ENCODE data around the gene STAG2.
A peak's percentile ranks its signal among the peaks of the same experiment; 100 is the strongest.

The STAG2 gene

DNA sequence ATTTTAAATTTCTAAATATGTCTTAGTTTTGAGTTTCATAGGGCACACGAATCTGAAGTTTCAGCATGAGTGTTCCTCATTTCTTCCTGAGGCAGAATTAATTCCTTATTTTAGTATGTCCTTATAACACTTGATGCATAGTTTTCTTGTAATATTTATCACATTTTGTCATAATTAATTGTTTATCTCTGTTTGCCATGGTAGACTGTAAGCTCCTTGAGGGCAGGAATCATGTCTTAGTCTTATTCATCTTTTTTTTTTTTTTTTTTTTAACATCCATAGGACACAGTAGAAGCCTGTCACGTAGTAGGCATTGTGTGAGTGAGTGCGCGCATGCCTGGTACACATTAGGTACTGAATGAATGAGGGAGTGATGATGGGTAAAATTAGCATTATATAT, 131.7 kb downstream of the STAG2 start:
- Histone ChIP-seq H3K9me3 (ENCODE audit: control insufficient read depth, insufficient read depth, low read depth, low read length) (no peaks in the 10 kb centered on the region), H3K36me3 (ENCODE audit: control insufficient read depth in 2 of 2, insufficient read depth in 1 of 2, low read length in 2 of 2) (peaks cover 17 to 72% of the 10 kb centered on the region in 2 experiments), H3K4me1 (ENCODE audit: control insufficient read depth, insufficient read depth, low read length) (no peaks in the 10 kb centered on the region), H3K27ac (ENCODE audit: extremely low read depth, low read depth, low read length) (no peak overlapping the region), H3K4me3 (ENCODE audit: low read depth, low read length) (no peak overlapping the region)
- ChIA-PET POLR2A (no interaction called here), CTCF (interaction anchor here (0.7 kb wide), 2 partner anchors 100 to 260 kb away, joined by 3 read pairs; no protein-coding TSS in a partner anchor)
- TF ChIP-seq, protein P1, sequence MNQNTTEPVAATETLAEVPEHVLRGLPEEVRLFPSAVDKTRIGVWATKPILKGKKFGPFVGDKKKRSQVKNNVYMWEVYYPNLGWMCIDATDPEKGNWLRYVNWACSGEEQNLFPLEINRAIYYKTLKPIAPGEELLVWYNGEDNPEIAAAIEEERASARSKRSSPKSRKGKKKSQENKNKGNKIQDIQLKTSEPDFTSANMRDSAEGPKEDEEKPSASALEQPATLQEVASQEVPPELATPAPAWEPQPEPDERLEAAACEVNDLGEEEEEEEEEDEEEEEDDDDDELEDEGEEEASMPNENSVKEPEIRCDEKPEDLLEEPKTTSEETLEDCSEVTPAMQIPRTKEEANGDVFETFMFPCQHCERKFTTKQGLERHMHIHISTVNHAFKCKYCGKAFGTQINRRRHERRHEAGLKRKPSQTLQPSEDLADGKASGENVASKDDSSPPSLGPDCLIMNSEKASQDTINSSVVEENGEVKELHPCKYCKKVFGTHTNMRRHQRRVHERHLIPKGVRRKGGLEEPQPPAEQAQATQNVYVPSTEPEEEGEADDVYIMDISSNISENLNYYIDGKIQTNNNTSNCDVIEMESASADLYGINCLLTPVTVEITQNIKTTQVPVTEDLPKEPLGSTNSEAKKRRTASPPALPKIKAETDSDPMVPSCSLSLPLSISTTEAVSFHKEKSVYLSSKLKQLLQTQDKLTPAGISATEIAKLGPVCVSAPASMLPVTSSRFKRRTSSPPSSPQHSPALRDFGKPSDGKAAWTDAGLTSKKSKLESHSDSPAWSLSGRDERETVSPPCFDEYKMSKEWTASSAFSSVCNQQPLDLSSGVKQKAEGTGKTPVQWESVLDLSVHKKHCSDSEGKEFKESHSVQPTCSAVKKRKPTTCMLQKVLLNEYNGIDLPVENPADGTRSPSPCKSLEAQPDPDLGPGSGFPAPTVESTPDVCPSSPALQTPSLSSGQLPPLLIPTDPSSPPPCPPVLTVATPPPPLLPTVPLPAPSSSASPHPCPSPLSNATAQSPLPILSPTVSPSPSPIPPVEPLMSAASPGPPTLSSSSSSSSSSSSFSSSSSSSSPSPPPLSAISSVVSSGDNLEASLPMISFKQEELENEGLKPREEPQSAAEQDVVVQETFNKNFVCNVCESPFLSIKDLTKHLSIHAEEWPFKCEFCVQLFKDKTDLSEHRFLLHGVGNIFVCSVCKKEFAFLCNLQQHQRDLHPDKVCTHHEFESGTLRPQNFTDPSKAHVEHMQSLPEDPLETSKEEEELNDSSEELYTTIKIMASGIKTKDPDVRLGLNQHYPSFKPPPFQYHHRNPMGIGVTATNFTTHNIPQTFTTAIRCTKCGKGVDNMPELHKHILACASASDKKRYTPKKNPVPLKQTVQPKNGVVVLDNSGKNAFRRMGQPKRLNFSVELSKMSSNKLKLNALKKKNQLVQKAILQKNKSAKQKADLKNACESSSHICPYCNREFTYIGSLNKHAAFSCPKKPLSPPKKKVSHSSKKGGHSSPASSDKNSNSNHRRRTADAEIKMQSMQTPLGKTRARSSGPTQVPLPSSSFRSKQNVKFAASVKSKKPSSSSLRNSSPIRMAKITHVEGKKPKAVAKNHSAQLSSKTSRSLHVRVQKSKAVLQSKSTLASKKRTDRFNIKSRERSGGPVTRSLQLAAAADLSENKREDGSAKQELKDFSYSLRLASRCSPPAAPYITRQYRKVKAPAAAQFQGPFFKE (tag by site-specific recombination; IDR thresholded peaks at IDR 0.05; ENCODE audit: borderline replicate concordance): no peak
- TF ChIP-seq ZNF391 (tag by site-specific recombination; IDR thresholded peaks at IDR 0.05; ENCODE audit: borderline replicate concordance, low read depth): no peak
- no peak for TF ChIP-seq ZFHX2 (tag by site-specific recombination; conservative IDR thresholded peaks at IDR 0.05)
- no peak for TF ChIP-seq ZNF792 (tag by site-specific recombination; IDR thresholded peaks at IDR 0.05)

DNA sequence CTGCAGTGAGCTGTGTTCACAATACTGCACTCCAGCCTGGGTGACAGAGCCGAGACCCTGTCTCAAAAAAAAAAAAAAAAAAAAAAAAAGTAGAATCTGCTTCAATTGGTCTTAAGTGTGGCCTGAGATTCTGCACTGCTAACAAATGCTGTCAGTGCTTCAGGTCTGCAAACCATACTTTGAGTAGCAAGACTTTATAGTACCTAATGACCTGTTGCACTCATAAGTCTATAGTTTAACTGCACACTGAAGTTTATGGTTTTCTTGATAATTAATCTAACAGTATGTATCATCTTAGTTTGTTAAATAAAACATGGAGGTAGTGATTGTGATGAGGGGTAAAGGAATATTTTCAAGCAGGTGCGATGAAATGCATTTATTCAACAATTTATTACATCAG, 135.6 kb downstream of the STAG2 start:
- H3K9me3 ChIP-seq (ENCODE audit: control insufficient read depth, insufficient read depth, low read depth, low read length): no peaks in the 10 kb centered on the region
- no peak overlapping the region for H3K4me3 ChIP-seq (ENCODE audit: low read depth, low read length)
- H3K27ac ChIP-seq (ENCODE audit: extremely low read depth, low read depth, low read length): no peak overlapping the region
- ChIA-PET CTCF (interaction anchor here (0.6 to 1.6 kb wide), 3 partner anchors 8 to 693 kb away, joined by 4 to 5 read pairs (median 5); no protein-coding TSS in a partner anchor), POLR2A (interaction anchor here (1.3 kb wide), 1 partner anchor 134 kb away, joined by 3 read pairs; no protein-coding TSS in a partner anchor)
- TF ChIP-seq SCRT1 (tag by site-specific recombination; IDR thresholded peaks at IDR 0.05; ENCODE audit: borderline replicate concordance): peak; percentile 71; the same call in 1 of the 2 replicates
- no peak for TF ChIP-seq ZNF560 (tag by site-specific recombination; IDR thresholded peaks at IDR 0.05; ENCODE audit: borderline replicate concordance)
- TF ChIP-seq ZNF19 (tag by site-specific recombination; IDR thresholded peaks at IDR 0.05; ENCODE audit: low read depth): no peak
- no peak for TF ChIP-seq YY1 (tag by site-specific recombination; IDR thresholded peaks at IDR 0.05)
- TF ChIP-seq SCRT2 (tag by site-specific recombination; IDR thresholded peaks at IDR 0.05): peak; percentile 75
- peak; percentile 47; the same call in 1 of the 2 replicates for TF ChIP-seq ZNF664 (tag by site-specific recombination; IDR thresholded peaks at IDR 0.05)
- TF ChIP-seq, protein P2, sequence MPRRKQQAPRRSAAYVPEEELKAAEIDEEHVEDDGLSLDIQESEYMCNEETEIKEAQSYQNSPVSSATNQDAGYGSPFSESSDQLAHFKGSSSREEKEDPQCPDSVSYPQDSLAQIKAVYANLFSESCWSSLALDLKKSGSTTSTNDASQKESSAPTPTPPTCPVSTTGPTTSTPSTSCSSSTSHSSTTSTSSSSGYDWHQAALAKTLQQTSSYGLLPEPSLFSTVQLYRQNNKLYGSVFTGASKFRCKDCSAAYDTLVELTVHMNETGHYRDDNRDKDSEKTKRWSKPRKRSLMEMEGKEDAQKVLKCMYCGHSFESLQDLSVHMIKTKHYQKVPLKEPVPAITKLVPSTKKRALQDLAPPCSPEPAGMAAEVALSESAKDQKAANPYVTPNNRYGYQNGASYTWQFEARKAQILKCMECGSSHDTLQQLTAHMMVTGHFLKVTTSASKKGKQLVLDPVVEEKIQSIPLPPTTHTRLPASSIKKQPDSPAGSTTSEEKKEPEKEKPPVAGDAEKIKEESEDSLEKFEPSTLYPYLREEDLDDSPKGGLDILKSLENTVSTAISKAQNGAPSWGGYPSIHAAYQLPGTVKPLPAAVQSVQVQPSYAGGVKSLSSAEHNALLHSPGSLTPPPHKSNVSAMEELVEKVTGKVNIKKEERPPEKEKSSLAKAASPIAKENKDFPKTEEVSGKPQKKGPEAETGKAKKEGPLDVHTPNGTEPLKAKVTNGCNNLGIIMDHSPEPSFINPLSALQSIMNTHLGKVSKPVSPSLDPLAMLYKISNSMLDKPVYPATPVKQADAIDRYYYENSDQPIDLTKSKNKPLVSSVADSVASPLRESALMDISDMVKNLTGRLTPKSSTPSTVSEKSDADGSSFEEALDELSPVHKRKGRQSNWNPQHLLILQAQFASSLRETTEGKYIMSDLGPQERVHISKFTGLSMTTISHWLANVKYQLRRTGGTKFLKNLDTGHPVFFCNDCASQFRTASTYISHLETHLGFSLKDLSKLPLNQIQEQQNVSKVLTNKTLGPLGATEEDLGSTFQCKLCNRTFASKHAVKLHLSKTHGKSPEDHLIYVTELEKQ (tag by site-specific recombination; IDR thresholded peaks at IDR 0.05; ENCODE audit: borderline replicate concordance): no peak
- TF ChIP-seq ZNF138 (tag by site-specific recombination; IDR thresholded peaks at IDR 0.05; ENCODE audit: borderline replicate concordance): no peak
- no peaks in the 10 kb centered on the region for H3K4me1 ChIP-seq (ENCODE audit: control insufficient read depth, insufficient read depth, low read length)
- peaks cover 11 to 63% of the 10 kb centered on the region in 2 experiments for H3K36me3 ChIP-seq (ENCODE audit: control insufficient read depth in 2 of 2, insufficient read depth in 1 of 2, low read length in 2 of 2)

All from HEK293 (cell line).